Upper lobe of right lung (tissue), 1 donor: Measurements from ENCODE around the gene RALGPS1. TPM values are rescaled to one million over a fixed set of nuclear protein-coding genes. Genes with fewer than 3 reads are reported as not detected.

Experiments used
- ATAC-seq: fragments of 200-7000 bp; cut with Tn5 transposase; one replicate; pipeline ENCODE4 v1.9.1; 2020; ENCODE audit warnings: mild to moderate bottlenecking, moderate library complexity
- DNase-seq: peaks from one replicate; pipeline ENCODE4 v3.0.0-alpha.2; 2020
- H3K27ac ChIP-seq: fragments of 200-600 bp; one replicate; pipeline ENCODE4 v1.8.0; 2022
- H3K27me3 ChIP-seq: fragments of 200-600 bp; one replicate; pipeline ENCODE4 v1.8.0; 2022; ENCODE audit warnings: mild to moderate bottlenecking
- H3K36me3 ChIP-seq: fragments of 200-600 bp; one replicate; pipeline ENCODE4 v1.8.0; 2022
- H3K4me1 ChIP-seq: fragments of 200-600 bp; one replicate; pipeline ENCODE4 v1.8.0; 2022
- H3K4me3 ChIP-seq: fragments of 200-600 bp; one replicate; pipeline ENCODE4 v1.8.0; 2022; ENCODE audit warnings: mild to moderate bottlenecking
- H3K9me3 ChIP-seq: fragments of 200-600 bp; one replicate; pipeline ENCODE4 v1.8.0; 2022
- CTCF ChIP-seq: fragments of 200-600 bp; IDR thresholded peaks from one replicate; pipeline ENCODE4 v1.8.0; 2022; ENCODE audit warnings: antibody characterized with exemption
- intact Hi-C: fragments of 100-400 bp; cut with DNase I; formaldehyde crosslinking; loops from one replicate; pipeline ENCODE4 v1.11.0; 2022
- total RNA-seq: library from RNA; stranded (reverse); fragmentation: NEBNext Ultra II Directional; extraction: Animal tissue kit (Norgen Biotek cat#: 25700); gene quantifications from one replicate; pipeline ENCODE4 v1.2.1, GENCODE V29; 2021
- donor health status: DM: no; HTN: yes; CAD: no; lungs with severe emphysema.

RALGPS1 gene
- total RNA-seq, 1 donor from 2014 or later: 15.9 TPM

GRCh38 chr9:127154390-127155191 lies 240.0 kb downstream of the RALGPS1 start:
- intact Hi-C loops: no loop called here
- TF ChIP-seq CTCF: no peak
- peak; percentile 77 for DNase-seq
- H3K4me3 ChIP-seq: peak overlapping the region; percentile 20
- H3K4me1 ChIP-seq: peaks cover 6% of the 10 kb centered on the region
- H3K27ac ChIP-seq: peak overlapping the region; percentile 44
- H3K27me3 ChIP-seq: no peaks in the 10 kb centered on the region
- peak; percentile 94 for ATAC-seq
- H3K9me3 ChIP-seq: no peaks in the 10 kb centered on the region
- no peaks in the 10 kb centered on the region for H3K36me3 ChIP-seq

- peak overlapping the region; percentile 44 for H3K27ac ChIP-seq
- H3K27me3 ChIP-seq: no peaks in the 10 kb centered on the region
- DNase-seq (no peak), ATAC-seq (no peak)
- TF ChIP-seq CTCF: no peak
- intact Hi-C loops: no loop called here
- H3K9me3 ChIP-seq: no peaks in the 10 kb centered on the region
- H3K4me1 ChIP-seq: peaks cover 6% of the 10 kb centered on the region
- H3K36me3 ChIP-seq: no peaks in the 10 kb centered on the region
- H3K4me3 ChIP-seq: no peak overlapping the region
Measured at GRCh38 chr9:127155314-127155960, 240.9 kb downstream of the RALGPS1 start.

GRCh38 chr9:127158786-127159324 lies 244.3 kb downstream of the RALGPS1 start:
- Histone ChIP-seq H3K4me3 (no peak overlapping the region), H3K36me3 (no peaks in the 10 kb centered on the region), H3K4me1 (peaks cover 10% of the 10 kb centered on the region), H3K9me3 (no peaks in the 10 kb centered on the region), H3K27me3 (no peaks in the 10 kb centered on the region), H3K27ac (no peak overlapping the region)
- DNase-seq (no peak), ATAC-seq (no peak)
- no peak for TF ChIP-seq CTCF
- intact Hi-C loops: no loop called here

- H3K9me3 ChIP-seq: no peaks in the 10 kb centered on the region
- intact Hi-C loops: no loop called here
- TF ChIP-seq CTCF: no peak
- H3K27me3 ChIP-seq: no peaks in the 10 kb centered on the region
- H3K4me1 ChIP-seq: peaks cover 7% of the 10 kb centered on the region
- DNase-seq (peak; percentile 54), ATAC-seq (no peak)
- H3K36me3 ChIP-seq: no peaks in the 10 kb centered on the region
- H3K27ac ChIP-seq: no peak overlapping the region
- no peak overlapping the region for H3K4me3 ChIP-seq
Measured at GRCh38 chr9:127159325-127159801, 244.8 kb downstream of the RALGPS1 start.

GRCh38 chr9:127159949-127160610 lies 245.5 kb downstream of the RALGPS1 start:
- TF ChIP-seq CTCF: no peak
- DNase-seq (peak; percentile 54), ATAC-seq (peak; percentile 14)
- H3K4me3 ChIP-seq: no peak overlapping the region
- no peaks in the 10 kb centered on the region for H3K9me3 ChIP-seq
- no peaks in the 10 kb centered on the region for H3K27me3 ChIP-seq
- intact Hi-C loops: no loop called here
- peaks cover 4% of the 10 kb centered on the region for H3K4me1 ChIP-seq
- no peaks in the 10 kb centered on the region for H3K36me3 ChIP-seq
- H3K27ac ChIP-seq: no peak overlapping the region
